Sigmoid colon (tissue), 4 donors: Measurements from ENCODE around the gene IL3RA.

Experiments
- EP300 ChIP-seq, 4 donors: sonication (generic); formaldehyde crosslinking; IDR thresholded peaks; one replicate each; pipeline ENCODE4 v1.6.1; 2017; ENCODE audit warnings: antibody characterized with exemption in 4 of 4
- POLR2A ChIP-seq, 2 donors: fragments of 450-650 bp; IDR thresholded peaks; one replicate each; pipeline ENCODE4 v1.6.1; 2016; ENCODE audit warnings: antibody characterized with exemption in 2 of 2, mild to moderate bottlenecking in 2 of 2, moderate library complexity in 2 of 2
- TF ChIP-seq, protein P1 (sequence below), 4 experiments: fragments of 450-650 bp in 3 of 4; fragments of 200-600 bp in 1 of 4; IDR thresholded peaks; one replicate each; pipeline ENCODE4 v1.5.1; 2016 to 2019; ENCODE audit warnings: antibody characterized with exemption in 4 of 4, mild to moderate bottlenecking in 3 of 4, moderate library complexity in 2 of 4

DNA sequence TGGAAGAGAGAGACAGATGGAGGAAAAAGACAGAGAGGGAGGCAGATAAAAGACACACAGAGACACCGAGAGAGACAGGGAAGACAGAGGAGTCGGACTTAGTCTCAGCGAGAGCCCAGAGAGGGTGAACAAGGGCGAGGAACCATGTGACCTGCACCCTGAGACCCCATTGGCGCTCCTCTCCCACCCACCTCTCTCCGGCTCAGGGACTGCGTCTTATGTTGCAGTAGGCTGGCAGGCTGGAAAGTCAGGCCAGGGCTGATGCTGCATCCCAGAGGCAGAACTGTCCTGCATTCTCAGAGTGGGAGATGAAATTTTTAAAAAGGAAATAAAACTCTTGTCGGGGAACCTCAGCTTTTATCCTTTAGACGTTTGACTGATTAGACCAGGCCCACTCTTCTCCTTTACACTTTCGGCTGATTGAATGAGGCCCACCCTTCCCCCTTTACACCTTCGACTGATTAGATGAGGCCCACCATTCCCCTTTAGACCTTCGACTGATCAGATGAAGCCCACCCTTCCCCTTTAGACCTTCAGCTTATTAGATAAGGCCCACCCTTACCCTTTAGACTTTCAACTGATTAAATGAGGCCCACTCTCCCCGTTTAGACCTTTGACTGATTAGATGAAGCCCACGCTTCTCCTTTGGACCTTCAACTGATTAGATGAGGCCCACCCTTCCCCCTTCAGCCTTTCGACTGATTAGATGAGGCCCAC is 29.5 kb upstream of the IL3RA start:
- TF ChIP-seq, protein P1, sequence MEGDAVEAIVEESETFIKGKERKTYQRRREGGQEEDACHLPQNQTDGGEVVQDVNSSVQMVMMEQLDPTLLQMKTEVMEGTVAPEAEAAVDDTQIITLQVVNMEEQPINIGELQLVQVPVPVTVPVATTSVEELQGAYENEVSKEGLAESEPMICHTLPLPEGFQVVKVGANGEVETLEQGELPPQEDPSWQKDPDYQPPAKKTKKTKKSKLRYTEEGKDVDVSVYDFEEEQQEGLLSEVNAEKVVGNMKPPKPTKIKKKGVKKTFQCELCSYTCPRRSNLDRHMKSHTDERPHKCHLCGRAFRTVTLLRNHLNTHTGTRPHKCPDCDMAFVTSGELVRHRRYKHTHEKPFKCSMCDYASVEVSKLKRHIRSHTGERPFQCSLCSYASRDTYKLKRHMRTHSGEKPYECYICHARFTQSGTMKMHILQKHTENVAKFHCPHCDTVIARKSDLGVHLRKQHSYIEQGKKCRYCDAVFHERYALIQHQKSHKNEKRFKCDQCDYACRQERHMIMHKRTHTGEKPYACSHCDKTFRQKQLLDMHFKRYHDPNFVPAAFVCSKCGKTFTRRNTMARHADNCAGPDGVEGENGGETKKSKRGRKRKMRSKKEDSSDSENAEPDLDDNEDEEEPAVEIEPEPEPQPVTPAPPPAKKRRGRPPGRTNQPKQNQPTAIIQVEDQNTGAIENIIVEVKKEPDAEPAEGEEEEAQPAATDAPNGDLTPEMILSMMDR (IDR thresholded peaks at IDR 0.05) = no peak
- TF ChIP-seq POLR2A (IDR thresholded peaks at IDR 0.05) (no peak), EP300 (IDR thresholded peaks at IDR 0.05) (no peak)
